ENCODE data around the gene CDC73. TPM values are rescaled to one million over a fixed set of nuclear protein-coding genes. Genes with fewer than 3 reads are reported as not detected.
"Not testable (repeated sequence)": the region's sequence is repeated elsewhere in the genome, so short reads cannot be mapped to it uniquely, and the experiment has no call there.

The CDC73 gene
- total RNA-seq, 1 donor from 2014 or later = 15.1 TPM

GRCh38 chr1:193270996-193271395 lies 149.2 kb downstream of the CDC73 start:
- DNase-seq (ENCODE audit: low read depth) = no peak
- TF ChIP-seq CTCF (conservative IDR thresholded peaks at IDR 0.05; ENCODE audit: low read depth, low read length) = no peak
- H3K4me3 ChIP-seq (ENCODE audit: low read depth, low read length) = no peak overlapping the region

GRCh38 chr1:193275773-193276172 lies 153.9 kb downstream of the CDC73 start:
- TF ChIP-seq CTCF (conservative IDR thresholded peaks at IDR 0.05; ENCODE audit: low read depth, low read length) = no peak
- DNase-seq (ENCODE audit: low read depth) = no peak
- H3K4me3 ChIP-seq (ENCODE audit: low read depth, low read length) = no peak overlapping the region

- TF ChIP-seq CTCF (conservative IDR thresholded peaks at IDR 0.05; ENCODE audit: low read depth, low read length) = no peak
- no peak for DNase-seq (ENCODE audit: low read depth)
Observed at GRCh38 chr1:193278968-193279367, 157.1 kb downstream of the CDC73 start.

GRCh38 chr1:193281894-193282293 lies 160.1 kb downstream of the CDC73 start:
- TF ChIP-seq CTCF (conservative IDR thresholded peaks at IDR 0.05; ENCODE audit: low read depth, low read length) = no peak
- no peak overlapping the region for H3K4me3 ChIP-seq (ENCODE audit: low read depth, low read length)
- DNase-seq (ENCODE audit: low read depth) = no peak

More at GRCh38 chr1:193278968-193279367, 157.1 kb downstream of the CDC73 start:
- no peak overlapping the region for H3K4me3 ChIP-seq (ENCODE audit: low read depth, low read length)

- TF ChIP-seq CTCF (conservative IDR thresholded peaks at IDR 0.05; ENCODE audit: low read depth, low read length) = no peak
- no peak for DNase-seq (ENCODE audit: low read depth)
- no peak overlapping the region for H3K4me3 ChIP-seq (ENCODE audit: low read depth, low read length)
Observed at GRCh38 chr1:193283016-193283415, 161.2 kb downstream of the CDC73 start.

GRCh38 chr1:193284219-193284618 lies 162.4 kb downstream of the CDC73 start:
- no peak for TF ChIP-seq CTCF (conservative IDR thresholded peaks at IDR 0.05; ENCODE audit: low read depth, low read length)
- DNase-seq (ENCODE audit: low read depth) = no peak
- no peak overlapping the region for H3K4me3 ChIP-seq (ENCODE audit: low read depth, low read length)

- no peak for DNase-seq (ENCODE audit: low read depth)
- no peak overlapping the region for H3K4me3 ChIP-seq (ENCODE audit: low read depth, low read length)
- TF ChIP-seq CTCF (conservative IDR thresholded peaks at IDR 0.05; ENCODE audit: low read depth, low read length) = no peak
Observed at GRCh38 chr1:193285641-193286040, 163.8 kb downstream of the CDC73 start.

DNA sequence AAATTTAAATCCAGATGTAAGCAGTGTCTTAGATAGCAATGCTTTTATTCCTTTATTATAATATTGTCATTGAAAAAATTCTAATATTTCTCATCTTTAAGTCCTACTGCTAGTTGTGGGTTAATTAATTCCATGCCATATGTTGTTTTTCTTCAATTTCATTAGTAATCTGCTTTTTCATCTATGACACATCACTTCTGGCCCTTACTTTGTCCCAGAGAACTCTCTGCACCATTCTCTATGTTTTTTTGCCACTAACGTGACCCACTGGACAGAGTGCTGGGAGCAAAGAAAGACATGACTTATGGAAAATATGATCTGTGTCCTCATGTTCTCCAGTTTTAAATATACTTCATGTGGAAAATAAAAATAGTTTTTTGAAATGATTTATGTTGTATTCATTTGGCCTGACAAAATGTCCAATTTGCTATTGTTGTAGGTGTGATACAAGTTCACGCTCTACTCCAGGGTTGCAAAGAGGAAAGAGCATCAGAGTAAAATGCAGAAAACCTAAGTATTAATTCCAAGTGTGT lies 166.8 kb downstream of the CDC73 start:
- H3K4me3 ChIP-seq (ENCODE audit: low read depth, low read length); DNase-seq (ENCODE audit: low read depth): not testable (repeated sequence)
